HG03280 (cell line): ENCODE data around the gene ASF1A.
"Not testable (repeated sequence)": the region's sequence is repeated elsewhere in the genome, so short reads cannot be mapped to it uniquely, and the experiment has no call there.

Experiments used
- ATAC-seq: cut with Tn5 transposase; IDR thresholded peaks from one replicate; pipeline ENCODE4 v1.9.1; 2021; ENCODE audit warnings: mild to moderate bottlenecking, moderate library complexity; ENCODE audit not compliant: unreplicated experiment

ASF1A gene

GRCh38 chr6:118893807-118894424 lies at the start of gene ASF1A:
ASF1A (plus strand) TSS chr6:118894152; CDS start chr6:118894414, 262 bp downstream.
- ATAC-seq = peak; percentile 61

DNA sequence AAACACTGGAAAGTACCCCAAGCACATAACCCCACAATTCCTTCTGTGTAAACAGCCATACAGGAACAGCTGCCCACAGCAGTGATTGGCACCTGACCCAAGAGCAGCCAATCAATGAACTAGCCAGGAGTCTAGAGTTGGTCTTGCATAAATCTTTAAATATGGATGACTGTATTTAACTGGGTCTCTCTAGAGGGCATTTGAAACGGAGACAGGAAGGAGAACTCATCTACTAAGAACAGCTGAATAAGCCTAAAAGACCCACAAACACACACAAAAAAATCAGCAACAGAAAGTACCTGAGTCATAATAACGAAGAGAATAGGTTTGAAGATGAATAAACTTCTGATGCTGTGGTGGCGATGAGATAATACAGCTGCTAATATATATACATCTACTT lies 49.0 kb upstream of the ASF1A start:
- peak; percentile 59 for ATAC-seq

DNA sequence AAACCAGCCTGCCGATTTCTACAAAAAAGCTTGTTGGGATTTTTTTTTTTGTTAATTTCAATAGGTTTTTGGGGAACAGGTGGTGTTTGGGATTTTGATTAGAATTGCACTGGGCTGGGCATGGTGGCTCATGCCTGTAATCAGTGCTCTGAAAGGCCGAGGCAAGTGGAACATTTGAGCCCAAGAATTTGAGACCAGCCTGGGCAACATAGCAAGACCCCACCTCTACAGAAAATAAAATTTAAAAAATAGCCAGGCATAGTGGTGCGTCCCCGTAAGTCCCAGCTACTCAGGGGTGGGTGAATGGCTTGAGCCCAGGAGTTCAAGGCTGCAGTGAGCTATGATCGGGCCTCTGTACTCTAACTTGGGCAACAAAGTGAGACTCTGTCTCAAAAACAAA lies 40.5 kb upstream of the ASF1A start:
- no peak for ATAC-seq

DNA sequence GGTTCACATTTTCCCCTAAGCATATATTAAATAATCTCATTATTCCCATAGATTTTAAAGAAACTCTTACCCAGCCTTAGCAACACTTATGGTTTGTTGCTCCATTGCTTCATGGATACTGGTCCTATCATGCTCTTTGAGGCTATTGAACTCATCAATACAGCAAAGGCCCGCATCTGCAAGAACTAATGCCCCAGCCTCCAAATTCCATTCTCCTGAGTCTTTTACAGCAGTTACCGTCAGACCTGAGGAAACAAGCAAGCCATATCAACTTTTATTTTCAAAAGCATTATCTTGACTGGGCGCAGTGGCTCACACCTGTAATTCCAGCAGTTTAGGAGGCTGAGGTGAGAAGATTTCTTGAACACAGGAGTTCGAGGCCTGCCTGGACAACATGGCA lies 37.7 kb upstream of the ASF1A start:
- ATAC-seq = no peak

DNA sequence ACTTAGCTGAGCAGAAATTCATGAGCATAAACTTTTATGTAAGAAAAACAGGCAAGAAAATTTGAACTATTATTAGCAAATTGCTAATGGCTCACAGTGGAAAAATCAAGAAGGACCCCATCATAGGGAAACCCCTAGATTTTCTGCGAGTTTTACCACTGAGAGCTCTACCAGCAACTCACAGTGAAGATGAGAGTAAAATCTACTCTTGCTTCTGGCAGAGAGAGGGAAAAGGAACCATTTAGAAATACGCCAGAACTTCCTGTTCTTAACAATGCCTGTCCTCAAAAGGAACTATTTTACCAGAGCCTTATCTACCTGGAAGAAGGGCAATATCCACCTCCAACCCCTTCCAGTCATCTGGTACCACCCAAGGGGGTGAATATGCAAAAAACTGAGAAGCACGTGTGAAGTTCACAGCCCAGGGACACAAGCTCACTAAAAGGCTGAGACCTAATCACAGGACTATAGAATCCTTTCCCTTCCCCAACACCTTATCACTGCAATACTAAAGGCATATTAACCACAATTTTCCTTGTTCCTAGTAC lies 34.4 kb upstream of the ASF1A start:
- ATAC-seq = no peak

- ATAC-seq = no peak
Measured at GRCh38 chr6:118860363-118860762, 33.6 kb upstream of the ASF1A start.

DNA sequence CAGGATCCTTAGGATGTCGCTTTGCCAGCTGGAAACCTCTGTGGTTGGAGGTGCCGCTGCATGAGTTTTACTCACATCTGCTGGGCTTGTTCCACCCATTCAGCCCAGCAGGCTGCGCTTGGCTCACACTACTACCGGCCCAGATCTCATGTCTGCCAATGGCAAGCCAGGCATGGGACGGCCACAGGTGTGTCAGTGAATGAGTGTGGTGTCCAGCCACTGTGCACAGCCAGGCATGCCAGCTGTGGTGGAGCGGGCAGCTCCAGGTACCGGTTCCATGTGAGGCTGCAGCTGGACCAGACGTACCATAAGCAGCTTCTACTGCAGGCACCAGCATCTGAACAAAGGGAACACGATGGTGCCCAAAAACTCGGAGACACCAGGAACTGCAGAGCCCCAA lies 33.1 kb upstream of the ASF1A start:
- no peak for ATAC-seq

GRCh38 chr6:118862443-118862842 lies 31.5 kb upstream of the ASF1A start:
- ATAC-seq = no peak

DNA sequence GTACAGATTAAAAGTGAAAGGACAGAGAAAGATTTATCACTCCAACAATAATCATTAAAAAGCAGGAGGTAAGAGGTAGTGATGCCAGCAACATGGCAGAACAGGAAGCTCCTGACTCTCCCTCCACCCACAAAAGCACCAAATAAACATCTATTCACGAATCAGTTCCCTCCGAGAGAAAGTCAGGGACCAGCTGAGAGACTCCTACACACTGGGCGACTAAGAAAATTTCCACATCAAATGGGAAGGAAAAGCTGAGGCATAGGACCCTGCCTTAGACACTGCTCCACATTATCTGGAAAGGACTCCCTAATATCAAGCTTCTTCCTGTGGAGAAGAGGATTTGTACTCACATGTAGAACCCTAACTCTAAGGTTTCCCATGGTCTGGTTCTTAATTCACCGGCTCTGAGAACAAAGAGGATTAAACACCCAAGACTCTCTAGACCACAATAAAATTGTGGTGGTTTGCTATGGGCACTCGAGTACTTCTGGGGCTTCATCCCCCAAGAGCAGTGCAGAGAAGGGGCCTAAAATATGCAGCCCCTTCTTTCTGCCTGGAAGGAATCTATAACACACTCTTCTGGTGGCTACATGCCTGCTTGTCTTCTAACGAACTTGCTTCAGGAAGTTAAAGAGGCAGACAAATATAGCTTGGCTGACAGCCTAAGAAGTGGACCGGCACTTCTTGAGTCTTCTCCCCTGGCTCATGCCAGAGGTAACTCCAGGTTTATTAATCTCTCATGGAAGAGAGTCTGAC lies 29.4 kb upstream of the ASF1A start:
- no peak for ATAC-seq

DNA sequence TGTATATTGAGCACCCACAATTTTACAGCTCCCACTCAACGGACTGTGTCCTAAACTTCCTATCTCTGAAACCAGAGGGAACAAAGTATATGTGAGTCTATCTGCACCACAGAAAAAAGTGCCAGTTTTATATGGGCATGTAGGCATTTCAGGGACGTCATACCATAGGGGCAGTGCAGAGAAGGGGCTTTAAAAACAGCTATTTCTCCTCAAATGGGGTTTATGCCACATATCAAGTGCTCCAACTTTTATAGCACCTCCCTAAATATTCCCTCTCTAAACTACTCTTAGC lies 28.9 kb upstream of the ASF1A start:
- ATAC-seq = no peak

DNA sequence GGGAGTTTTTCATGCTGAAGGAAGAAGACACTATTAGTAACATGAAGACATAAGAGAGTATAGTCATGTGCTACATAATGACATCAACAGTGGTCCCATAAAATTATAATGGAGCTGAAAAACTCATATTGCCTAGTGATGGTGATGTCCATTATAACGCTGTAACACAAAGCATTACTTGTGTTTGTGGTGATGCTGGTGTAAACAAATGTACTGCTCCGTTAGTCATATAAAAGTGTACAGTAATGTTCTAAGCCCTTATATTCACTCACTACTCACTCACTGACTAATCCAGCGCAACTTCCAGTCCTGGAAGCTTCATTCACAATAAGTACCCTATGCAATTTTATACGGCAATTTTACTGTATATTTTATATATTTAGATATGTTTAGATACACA lies 26.8 kb upstream of the ASF1A start:
- no peak for ATAC-seq

DNA sequence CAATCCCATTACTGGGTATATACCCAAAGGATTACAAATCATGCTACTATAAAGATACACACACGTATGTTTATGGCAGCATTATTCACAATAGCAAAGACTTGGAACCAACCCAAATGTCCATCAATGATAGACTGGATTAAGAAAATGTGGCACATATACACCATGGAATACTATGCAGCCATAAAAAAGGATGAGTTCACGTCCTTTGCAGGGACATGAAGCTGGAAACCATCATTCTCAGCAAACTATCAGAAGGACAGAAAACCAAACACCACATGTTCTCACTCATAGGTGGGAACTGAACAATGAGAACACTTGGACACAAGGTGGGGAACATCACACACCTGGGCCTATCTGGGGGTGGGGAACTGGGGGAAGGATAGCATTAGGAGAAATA lies 25.1 kb upstream of the ASF1A start:
- not testable (repeated sequence) for ATAC-seq

DNA sequence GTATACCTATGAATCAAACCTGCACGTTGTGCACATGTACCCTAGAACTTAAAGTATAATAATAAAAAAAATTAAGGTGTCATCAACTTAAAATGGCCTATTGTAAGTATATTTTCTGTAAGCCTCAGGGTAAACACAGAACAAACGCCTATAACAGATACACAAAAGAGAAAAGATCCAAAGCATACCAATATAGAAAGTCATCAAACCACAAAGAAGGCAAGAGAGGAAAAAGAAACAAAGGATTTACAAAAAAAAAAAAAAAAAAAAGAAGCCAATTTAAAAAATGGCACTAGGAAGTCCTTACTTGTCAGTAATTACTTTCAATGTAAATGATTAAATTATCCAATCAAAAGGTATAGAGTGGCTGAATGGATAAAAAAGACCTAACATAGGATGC lies 24.6 kb upstream of the ASF1A start:
- ATAC-seq = no peak

GRCh38 chr6:118869894-118870589 lies 23.9 kb upstream of the ASF1A start:
- ATAC-seq = no peak

DNA sequence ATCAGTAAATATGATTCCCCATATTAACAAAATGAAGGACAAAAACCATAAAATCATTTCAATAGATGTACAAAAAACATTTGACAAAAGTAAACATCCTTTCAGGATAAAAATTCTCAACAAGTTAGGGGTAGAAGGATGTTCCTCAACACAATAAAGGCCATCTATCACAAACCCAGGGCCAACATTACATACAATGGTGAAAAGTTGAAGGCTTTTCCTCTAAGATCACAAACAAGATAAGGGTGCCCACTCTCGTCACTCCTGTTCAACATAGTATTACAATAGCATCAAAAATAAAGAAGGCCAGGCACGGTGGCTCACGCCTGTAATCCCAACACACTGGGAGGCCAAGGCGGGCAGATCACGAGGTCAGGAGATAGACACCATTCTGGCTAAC lies 22.6 kb upstream of the ASF1A start:
- ATAC-seq = no peak

- no peak for ATAC-seq
Measured at GRCh38 chr6:118872318-118872717, 21.6 kb upstream of the ASF1A start.

DNA sequence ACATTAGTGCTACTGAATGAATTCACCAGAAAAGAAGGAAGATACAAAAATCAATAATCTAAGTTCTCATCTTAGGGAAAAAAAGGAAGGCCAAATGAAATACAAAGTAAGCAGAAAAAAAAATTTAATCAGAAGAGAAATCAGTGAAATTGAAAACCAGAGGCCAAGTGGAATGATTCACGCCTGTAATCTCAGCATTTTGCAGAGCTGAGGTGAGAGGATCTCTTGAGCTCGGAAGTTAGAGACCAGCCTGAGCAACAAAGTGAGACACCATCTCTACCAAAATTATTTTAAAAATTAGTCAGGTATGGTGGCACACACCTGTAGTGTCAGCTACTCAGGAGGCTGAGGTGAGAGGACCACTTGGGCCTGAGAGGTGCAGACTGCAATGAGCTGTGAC lies 21.2 kb upstream of the ASF1A start:
- ATAC-seq = no peak

- ATAC-seq = no peak
Measured at GRCh38 chr6:118873239-118873638, 20.7 kb upstream of the ASF1A start.

- ATAC-seq = no peak
Measured at GRCh38 chr6:118875672-118876071, 18.3 kb upstream of the ASF1A start.

GRCh38 chr6:118876198-118876597 lies 17.8 kb upstream of the ASF1A start:
- ATAC-seq = no peak

GRCh38 chr6:118876814-118877213 lies 17.1 kb upstream of the ASF1A start:
- ATAC-seq = no peak

- ATAC-seq = no peak
Measured at GRCh38 chr6:118877806-118878205, 16.1 kb upstream of the ASF1A start.
